HG03354 (cell line): ENCODE measurements around the gene MAPT.
"Not testable (repeated sequence)": the region's sequence is repeated elsewhere in the genome, so short reads cannot be mapped to it uniquely, and the experiment has no call there.

Experiments used
- ATAC-seq: cut with Tn5 transposase; IDR thresholded peaks from one replicate; pipeline ENCODE4 v1.9.1; 2021; ENCODE audit warnings: mild to moderate bottlenecking; ENCODE audit not compliant: unreplicated experiment, poor library complexity, severe bottlenecking

The MAPT gene

DNA sequence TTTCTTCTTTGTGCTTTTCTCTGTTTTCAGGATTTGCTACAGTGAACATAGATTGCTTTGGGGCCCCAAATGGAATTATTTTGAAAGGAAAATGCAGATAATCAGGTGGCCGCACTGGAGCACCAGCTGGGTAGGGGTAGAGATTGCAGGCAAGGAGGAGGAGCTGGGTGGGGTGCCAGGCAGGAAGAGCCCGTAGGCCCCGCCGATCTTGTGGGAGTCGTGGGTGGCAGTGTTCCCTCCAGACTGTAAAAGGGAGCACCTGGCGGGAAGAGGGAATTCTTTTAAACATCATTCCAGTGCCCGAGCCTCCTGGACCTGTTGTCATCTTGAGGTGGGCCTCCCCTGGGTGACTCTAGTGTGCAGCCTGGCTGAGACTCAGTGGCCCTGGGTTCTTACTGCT lies 105.9 kb downstream of the MAPT start:
- ATAC-seq = no peak

DNA sequence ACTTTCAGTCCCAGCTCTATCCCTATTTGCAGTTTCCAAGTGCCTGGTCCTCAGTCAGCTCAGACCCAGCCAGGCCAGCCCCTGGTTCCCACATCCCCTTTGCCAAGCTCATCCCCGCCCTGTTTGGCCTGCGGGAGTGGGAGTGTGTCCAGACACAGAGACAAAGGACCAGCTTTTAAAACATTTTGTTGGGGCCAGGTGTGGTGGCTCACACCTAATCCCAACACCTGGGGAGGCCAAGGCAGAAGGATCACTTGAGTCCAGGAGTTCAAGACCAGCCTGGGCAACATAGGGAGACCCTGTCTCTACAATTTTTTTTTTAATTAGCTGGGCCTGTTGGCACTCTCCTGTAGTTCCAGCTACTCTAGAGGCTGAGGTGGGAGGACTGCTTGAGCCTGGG lies 106.4 kb downstream of the MAPT start:
- ATAC-seq = no peak

GRCh38 chr17:46001390-46002310 lies 107.3 kb downstream of the MAPT start:
- ATAC-seq = no peak

GRCh38 chr17:46002311-46002972 lies 108.1 kb downstream of the MAPT start:
- no peak for ATAC-seq

GRCh38 chr17:46002973-46003316 lies 108.6 kb downstream of the MAPT start:
- no peak for ATAC-seq

DNA sequence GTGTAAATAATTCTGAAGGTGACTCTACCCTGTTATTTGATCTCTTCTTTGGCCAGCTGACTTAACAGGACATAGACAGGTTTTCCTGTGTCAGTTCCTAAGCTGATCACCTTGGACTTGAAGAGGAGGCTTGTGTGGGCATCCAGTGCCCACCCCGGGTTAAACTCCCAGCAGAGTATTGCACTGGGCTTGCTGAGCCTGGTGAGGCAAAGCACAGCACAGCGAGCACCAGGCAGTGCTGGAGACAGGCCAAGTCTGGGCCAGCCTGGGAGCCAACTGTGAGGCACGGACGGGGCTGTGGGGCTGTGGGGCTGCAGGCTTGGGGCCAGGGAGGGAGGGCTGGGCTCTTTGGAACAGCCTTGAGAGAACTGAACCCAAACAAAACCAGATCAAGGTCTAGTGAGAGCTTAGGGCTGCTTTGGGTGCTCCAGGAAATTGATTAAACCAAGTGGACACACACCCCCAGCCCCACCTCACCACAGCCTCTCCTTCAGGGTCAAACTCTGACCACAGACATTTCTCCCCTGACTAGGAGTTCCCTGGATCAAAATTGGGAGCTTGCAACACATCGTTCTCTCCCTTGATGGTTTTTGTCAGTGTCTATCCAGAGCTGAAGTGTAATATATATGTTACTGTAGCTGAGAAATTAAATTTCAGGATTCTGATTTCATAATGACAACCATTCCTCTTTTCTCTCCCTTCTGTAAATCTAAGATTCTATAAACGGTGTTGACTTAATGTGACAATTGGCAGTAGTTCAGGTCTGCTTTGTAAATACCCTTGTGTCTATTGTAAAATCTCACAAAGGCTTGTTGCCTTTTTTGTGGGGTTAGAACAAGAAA lies 109.8 kb downstream of the MAPT start:
- no peak for ATAC-seq

DNA sequence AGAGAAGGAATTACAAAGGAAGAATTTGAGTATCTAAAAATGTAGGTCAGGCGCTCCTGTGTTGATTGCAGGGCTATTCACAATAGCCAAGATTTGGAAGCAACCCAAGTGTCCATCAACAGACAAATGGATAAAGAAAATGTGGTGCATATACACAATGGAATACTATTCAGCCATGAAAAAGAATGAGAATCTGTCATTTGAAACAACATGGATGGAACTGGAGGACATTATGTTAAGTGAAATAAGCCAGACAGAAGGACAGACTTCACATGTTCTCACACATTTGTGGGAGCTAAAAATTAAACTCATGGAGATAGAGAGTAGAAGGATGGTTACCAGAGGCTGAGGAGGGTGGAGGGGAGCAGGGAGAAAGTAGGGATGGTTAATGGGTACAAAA lies 111.7 kb downstream of the MAPT start:
- not testable (repeated sequence) for ATAC-seq

- ATAC-seq = no peak
Observed at GRCh38 chr17:46007461-46007965, 113.2 kb downstream of the MAPT start.

- no peak for ATAC-seq
Observed at GRCh38 chr17:46008591-46008990, 114.2 kb downstream of the MAPT start.

GRCh38 chr17:46009681-46010596 lies 115.6 kb downstream of the MAPT start:
- no peak for ATAC-seq

GRCh38 chr17:46010597-46011186 lies 116.3 kb downstream of the MAPT start:
- ATAC-seq = no peak

- no peak for ATAC-seq
Observed at GRCh38 chr17:46011711-46012505, 117.6 kb downstream of the MAPT start.

- ATAC-seq = no peak
Observed at GRCh38 chr17:46012506-46013079, 118.2 kb downstream of the MAPT start.

DNA sequence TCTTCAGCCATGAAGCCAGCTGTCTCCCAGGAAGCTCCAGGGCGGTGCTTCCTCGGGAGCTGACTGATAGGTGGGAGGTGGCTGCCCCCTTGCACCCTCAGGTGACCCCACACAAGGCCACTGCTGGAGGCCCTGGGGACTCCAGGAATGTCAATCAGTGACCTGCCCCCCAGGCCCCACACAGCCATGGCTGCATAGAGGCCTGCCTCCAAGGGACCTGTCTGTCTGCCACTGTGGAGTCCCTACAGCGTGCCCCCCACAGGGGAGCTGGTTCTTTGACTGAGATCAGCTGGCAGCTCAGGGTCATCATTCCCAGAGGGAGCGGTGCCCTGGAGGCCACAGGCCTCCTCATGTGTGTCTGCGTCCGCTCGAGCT lies 118.8 kb downstream of the MAPT start:
- no peak for ATAC-seq

DNA sequence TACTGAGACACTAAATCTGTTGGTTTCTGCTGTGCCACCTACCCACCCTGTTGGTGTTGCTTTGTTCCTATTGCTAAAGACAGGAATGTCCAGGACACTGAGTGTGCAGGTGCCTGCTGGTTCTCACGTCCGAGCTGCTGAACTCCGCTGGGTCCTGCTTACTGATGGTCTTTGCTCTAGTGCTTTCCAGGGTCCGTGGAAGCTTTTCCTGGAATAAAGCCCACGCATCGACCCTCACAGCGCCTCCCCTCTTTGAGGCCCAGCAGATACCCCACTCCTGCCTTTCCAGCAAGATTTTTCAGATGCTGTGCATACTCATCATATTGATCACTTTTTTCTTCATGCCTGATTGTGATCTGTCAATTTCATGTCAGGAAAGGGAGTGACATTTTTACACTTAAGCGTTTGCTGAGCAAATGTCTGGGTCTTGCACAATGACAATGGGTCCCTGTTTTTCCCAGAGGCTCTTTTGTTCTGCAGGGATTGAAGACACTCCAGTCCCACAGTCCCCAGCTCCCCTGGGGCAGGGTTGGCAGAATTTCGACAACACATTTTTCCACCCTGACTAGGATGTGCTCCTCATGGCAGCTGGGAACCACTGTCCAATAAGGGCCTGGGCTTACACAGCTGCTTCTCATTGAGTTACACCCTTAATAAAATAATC lies 119.3 kb downstream of the MAPT start:
- no peak for ATAC-seq

GRCh38 chr17:46019408-46019925 lies 125.1 kb downstream of the MAPT start:
- not testable (repeated sequence) for ATAC-seq
